NCI-H2171 (cell line): ENCODE results near the gene SLF2.

Experiments used
- DNase-seq: peaks from one replicate; lab custom pipeline; 2025; lab: John Stamatoyannopoulos, UW

SLF2 gene

DNA sequence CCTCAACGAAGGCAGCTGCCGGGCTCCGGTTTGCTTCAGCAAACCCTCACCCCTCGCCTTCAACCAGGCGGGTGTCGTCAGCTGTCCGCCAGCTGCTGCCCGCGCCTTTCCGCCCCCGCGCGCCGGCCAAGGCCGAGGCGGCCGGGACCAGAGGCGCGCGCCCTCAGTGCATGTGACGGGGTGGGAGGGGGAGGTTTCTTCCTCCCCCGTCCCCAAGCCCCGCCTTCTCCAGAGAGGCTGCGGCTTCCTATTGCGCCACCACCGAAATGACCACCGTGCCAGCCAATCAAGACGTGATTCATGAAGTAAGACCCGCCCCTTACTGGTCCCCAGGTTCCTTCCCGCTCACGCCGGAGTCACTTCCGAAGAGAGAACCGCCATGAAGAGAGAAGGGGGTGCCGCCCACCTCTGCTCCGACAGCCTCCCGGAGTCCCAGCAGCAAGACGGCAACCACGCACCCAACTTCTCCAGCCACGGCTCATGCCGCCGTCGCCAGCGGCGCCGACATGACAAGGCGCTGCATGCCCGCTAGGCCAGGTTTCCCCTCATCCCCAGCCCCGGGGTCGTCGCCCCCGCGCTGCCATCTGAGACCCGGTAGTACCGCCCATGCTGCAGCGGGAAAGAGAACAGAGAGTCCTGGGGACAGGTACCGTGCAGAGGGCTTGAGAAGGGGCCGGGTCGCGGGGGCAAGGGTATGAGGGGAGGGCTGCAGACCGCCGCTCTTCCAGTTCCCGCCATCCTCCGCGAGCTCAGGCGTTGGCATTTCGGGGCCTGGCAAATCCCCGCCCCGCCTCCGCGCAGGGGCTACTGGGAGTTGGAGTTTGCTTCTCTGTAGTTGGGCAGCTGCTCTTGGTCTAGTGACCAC, at the start of gene SLF2:
Gene SLF2 (plus strand): TSS at position 359 of the 865 bp plus-strand sequence. CDS start 148 bp downstream, at position 507.
- DNase-seq, result peak; percentile 85

DNA sequence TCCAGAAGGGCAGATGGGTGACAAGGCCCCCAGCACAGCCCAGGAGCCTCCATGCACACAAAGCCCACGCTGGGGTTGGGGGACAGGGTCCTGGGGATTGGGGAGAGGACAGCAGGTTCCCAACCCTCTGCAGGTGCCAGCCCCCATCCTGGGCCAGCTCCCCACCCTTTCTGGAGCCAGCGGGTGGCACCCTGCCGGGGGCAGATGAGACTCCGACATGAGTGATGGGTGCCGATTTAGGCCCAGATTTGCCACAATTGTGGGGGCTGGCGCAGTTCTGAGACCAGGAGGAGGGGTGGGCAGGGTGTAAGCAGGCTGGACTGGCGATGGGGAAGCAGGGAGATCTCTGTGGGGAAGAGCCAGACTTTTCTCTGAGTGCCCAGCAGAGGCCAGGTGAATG, 49.3 kb upstream of the SLF2 start:
- no peak for DNase-seq

- peak; percentile 42 for DNase-seq
Measured at GRCh38 chr10:100864036-100864885, 48.5 kb upstream of the SLF2 start.

GRCh38 chr10:100864978-100865377, 47.8 kb upstream of the SLF2 start:
- peak; percentile 16 for DNase-seq

DNA sequence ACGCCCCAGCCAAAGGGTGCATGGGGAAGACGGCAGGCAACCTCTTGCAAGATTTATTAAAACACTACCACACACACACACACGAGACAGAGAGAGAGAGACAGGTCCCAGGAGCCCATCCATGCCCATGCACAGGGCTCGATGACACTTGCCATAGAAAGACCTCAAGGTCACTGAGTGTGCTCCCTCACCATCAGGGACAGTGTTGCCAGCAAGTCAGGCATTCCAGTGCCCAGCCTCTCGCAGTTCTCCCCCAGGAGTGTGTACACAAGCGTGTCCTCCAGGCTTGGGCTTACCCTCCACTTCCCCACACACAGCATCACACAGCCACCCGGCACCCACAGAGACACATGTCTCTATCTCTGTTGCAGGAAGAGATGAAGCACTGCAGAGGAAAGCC, 46.8 kb upstream of the SLF2 start:
- DNase-seq, result no peak

DNA sequence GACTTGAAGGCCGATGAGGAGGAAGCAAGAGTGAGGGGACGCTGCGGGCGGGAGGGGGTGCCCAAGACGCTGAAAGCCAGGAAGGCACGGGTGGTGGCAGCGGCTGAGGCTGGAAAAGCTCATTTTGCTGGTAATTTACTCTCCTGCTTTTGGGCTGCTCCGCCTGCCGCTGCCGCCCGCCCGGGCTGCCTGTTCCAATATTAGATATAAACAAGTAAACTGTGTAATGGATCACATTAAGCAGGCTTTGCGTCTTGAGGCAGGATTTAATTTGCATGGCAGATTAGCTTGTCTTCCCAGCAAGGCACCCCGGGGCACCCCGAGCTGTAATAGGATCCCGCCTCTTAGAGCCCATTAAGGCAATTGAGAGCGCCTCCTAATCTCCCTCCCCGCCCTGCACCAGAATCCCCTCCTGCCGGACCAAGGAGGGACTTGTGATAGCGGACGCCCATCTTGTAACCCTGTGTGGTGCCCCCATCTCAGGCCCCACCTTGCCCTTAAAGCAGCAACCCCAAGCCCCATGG, 46.1 kb upstream of the SLF2 start:
- DNase-seq, result no peak

- no peak for DNase-seq
Measured at GRCh38 chr10:100867261-100867963, 45.4 kb upstream of the SLF2 start.

GRCh38 chr10:100868382-100868781, 44.4 kb upstream of the SLF2 start:
- no peak for DNase-seq

GRCh38 chr10:100869399-100869798, 43.4 kb upstream of the SLF2 start:
- DNase-seq, result no peak

- DNase-seq, result no peak
Measured at GRCh38 chr10:100872034-100872791, 40.5 kb upstream of the SLF2 start.

DNA sequence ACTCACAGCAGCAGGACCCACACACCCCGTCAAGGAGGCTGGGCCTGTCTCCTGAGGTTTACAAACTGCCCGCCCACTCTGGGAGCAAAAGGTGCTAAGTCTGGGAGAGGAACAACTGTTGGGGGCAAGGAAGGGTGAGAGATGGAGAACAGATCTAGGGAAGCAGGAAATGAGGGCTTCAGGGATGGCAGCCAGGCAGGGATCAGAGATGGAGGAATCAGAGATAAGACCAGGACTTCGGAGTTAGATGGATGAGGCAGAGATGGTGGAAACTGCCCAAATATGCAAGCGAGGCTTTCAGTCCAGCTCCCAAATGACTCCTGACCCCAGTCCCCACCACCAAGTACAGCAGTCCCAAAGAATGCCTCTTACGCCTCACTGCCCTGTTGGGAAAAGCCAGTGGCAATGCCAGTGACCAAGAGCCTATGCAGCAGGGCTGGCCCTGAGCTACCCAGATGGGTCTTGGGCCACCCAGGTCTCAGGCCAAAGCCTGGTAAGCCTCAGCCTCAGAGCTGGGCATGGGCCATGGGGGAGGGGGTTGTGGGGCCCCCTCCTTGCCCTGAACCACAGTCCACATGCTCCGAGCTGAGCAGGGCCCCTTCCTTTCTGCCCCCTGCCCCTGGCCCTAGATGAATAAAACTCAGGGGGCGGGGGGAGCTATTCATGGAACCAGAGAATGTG, 39.5 kb upstream of the SLF2 start:
- DNase-seq, result no peak

GRCh38 chr10:100873827-100874326, 38.9 kb upstream of the SLF2 start:
- no peak for DNase-seq

DNA sequence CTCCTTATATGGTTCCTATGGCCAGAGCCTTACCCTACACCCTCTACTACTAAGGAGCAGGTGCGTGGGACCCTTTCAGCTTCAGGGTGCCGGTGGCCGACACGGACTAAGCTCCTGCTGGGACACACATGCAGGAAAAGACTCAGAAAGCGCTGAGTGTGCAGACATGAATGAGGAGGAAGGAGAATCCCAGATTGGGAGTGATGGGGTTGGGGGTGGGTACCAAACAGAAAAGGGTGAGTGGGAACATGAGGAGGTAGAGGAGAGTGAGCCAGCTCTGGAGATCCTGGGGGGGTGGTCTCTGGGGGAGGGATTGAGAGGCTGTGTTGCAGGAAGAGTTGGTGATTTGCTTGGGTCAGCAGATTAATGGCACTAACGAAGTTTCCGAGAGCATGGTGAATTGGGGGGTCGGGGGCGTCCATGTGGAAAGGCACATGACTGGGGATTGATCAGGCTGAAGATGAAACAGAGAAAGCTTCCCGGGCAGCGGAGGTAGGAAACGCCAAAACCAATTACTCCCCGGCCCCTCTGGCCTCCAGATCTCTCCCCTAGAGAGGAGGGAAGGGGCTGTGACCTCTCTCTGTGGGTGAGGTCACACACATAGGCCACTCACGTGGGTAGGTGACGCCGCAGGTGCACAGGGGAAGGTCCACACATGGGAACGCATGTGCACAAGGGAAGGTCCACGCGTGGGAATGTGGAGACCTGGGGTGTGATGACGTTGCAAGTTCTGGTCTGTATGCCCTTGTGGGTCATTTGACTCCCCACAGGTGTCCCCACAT, 37.9 kb upstream of the SLF2 start:
- DNase-seq, result no peak

GRCh38 chr10:100875484-100876166, 37.1 kb upstream of the SLF2 start:
- no peak for DNase-seq

GRCh38 chr10:100876585-100877460, 35.9 kb upstream of the SLF2 start:
- DNase-seq, result no peak

- no peak for DNase-seq
Measured at GRCh38 chr10:100877461-100877850, 35.3 kb upstream of the SLF2 start.

DNA sequence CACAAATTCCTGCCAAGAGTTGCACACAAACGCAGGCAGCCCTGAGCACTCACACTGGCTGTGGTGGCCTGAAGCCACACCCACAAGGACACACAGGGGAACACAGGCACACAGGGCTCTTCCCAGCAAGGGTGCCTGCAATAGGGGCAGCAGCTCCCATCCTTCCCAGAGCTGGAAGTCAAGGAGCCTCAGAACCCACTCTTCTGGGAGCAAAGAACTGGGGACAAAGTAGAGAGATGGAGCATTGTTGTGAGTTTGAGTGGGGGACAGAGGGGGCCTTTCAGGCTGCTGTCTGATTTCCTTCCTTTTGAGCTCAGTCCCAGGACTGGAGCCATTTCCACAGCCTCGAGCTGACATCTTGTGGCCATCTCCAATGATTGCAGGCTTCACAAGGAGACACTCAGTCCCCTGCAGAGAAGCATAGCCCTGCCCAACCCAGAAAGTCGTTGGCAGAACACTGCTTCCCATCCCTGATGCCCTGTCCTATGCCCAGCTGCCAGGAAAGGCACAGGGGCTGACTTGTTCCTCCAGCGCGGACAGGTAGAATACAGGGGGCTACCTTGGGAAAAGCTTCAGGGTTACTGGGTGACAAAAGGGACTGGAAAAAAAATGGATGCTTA, 34.4 kb upstream of the SLF2 start:
- DNase-seq, result peak; percentile 26
